Measurements from ENCODE around the gene CBLN3.

- no peak for TF ChIP-seq REST (IDR thresholded peaks at IDR 0.05; ENCODE audit: insufficient read depth in 1 of 2, low read depth in 2 of 2, low read length in 1 of 2)
- TF ChIP-seq CTCF (IDR thresholded peaks at IDR 0.05) = no peak
- no peak for TF ChIP-seq POLR2AphosphoS5 (IDR thresholded peaks at IDR 0.05; ENCODE audit: low read depth, low read length)
Observed at GRCh38 chr14:24430682-24431568, 1.5 kb upstream of the CBLN3 start.

Data from Panc1 (cell line).